Measurements from ENCODE around the gene OPA3. TPM values are rescaled to one million over a fixed set of nuclear protein-coding genes. Genes with fewer than 3 reads are reported as not detected.

Gene OPA3
- total RNA-seq (2021) (10.8 and 15.2 TPM in 2 replicates), Bru-seq, nascent RNA (percentile 63 among the genes with signal in this experiment), BruChase-seq, experiment 1, labeled RNA remaining after a 2-hour chase (percentile 57 among the genes with signal in this experiment), BruChase-seq, experiment 2, labeled RNA remaining after a 6-hour chase (percentile 70 among the genes with signal in this experiment)
- long read RNA-seq, full-length matches to known transcripts, result 3 of 39 reads
- long read RNA-seq, partial matches to known transcripts, result 0 of 39 reads
- long read RNA-seq, other reads (novel, unspliced or antisense), result 36 of 39 reads

- Histone ChIP-seq H3K4me2 (peak within 1 kb of the TSS; percentile 78), H3K4me3 (peak within 1 kb of the TSS; percentile 87), H3K36me3 (ENCODE audit: low read depth) (0 out of 2 replicates have a peak, but pooled peaks cover 5% of the 10 kb centered on the region), H3F3A (ENCODE audit: insufficient read depth, low read depth) (peaks cover 15% of the 10 kb centered on the region; the same call in 1 of the 2 replicates), H3K9me3 (ENCODE audit: insufficient read depth, low read depth) (no peaks in the 10 kb centered on the region), H3K4me1 (replicated peaks; ENCODE audit: insufficient read depth) (peaks cover 16% of the 10 kb centered on the region), H3K27me3 (ENCODE audit: insufficient read depth, low read depth) (no peaks in the 10 kb centered on the region), H4K20me1 (ENCODE audit: insufficient read depth) (no peaks in the 10 kb centered on the region), H3K27ac (peak within 1 kb of the TSS; percentile 80), H3K9me2 (ENCODE audit: insufficient read depth) (no peaks in the 10 kb centered on the region), H3K79me2 (ENCODE audit: low read depth) (peaks cover 35% of the 10 kb centered on the region), H2AFZ (peak within 1 kb of the TSS; percentile 88)
- POLR2A ChIA-PET (ENCODE audit: unreplicated experiment), result interaction anchor here (0.6 to 0.8 kb wide), 7 partner anchors 10 to 1310 kb away, joined by 3 to 12 read pairs (median 6); no protein-coding TSS in a partner anchor
- TF ChIP-seq EZH2 (IDR thresholded peaks at IDR 0.05; ENCODE audit: low read depth) (no peak), CTCF (conservative IDR thresholded peaks at IDR 0.05) (peak; percentile 41; the same call in 1 of the 2 replicates)
- BruUV-seq (replicated peaks), result TSS peak; percentile 96
- CTCF ChIA-PET, result interaction anchor here (0.6 to 1.0 kb wide), 2 partner anchors 57 to 99 kb away, joined by 3 to 5 read pairs; no protein-coding TSS in a partner anchor
- intact Hi-C loops (cut with micrococcal nuclease; ENCODE audit: unreplicated experiment), result loop anchor here (1.0 to 5.0 kb wide), 5 partner anchors 36 to 108 kb away; partner anchors contain the start of gene QPCTL
- DNase-seq, result peak; percentile 97 to 99
Observed at GRCh38 chr19:45584332-45585157, at the start of gene OPA3. TSS of gene OPA3 (minus strand) at chr19:45584802. CDS start at chr19:45584764, 38 bp downstream.

- Histone ChIP-seq H4K20me1 (ENCODE audit: insufficient read depth) (no peaks in the 10 kb centered on the region), H2AFZ (no peak overlapping the region), H3K4me3 (no peak overlapping the region), H3F3A (ENCODE audit: insufficient read depth, low read depth) (peaks cover 48% of the 10 kb centered on the region), H3K9me2 (ENCODE audit: insufficient read depth) (no peaks in the 10 kb centered on the region), H3K36me3 (ENCODE audit: low read depth) (peaks cover 7% of the 10 kb centered on the region; the same call in 1 of the 2 replicates), H3K27ac (peak overlapping the region; percentile 54), H3K79me2 (ENCODE audit: low read depth) (no peaks in the 10 kb centered on the region; the same call in 1 of the 2 replicates), H3K27me3 (ENCODE audit: insufficient read depth, low read depth) (no peaks in the 10 kb centered on the region), H3K4me2 (peak overlapping the region; percentile 37), H3K4me1 (replicated peaks; ENCODE audit: insufficient read depth) (peaks cover 34% of the 10 kb centered on the region), H3K9me3 (ENCODE audit: insufficient read depth, low read depth) (no peaks in the 10 kb centered on the region)
- intact Hi-C loops (cut with micrococcal nuclease; ENCODE audit: unreplicated experiment), result loop anchor here (1.0 kb wide), 1 partner anchor 16 kb away; no protein-coding TSS in a partner anchor
- no TSS peak for BruUV-seq (replicated peaks)
- TF ChIP-seq CTCF (conservative IDR thresholded peaks at IDR 0.05) (no peak), EZH2 (IDR thresholded peaks at IDR 0.05; ENCODE audit: low read depth) (no peak)
- DNase-seq, result peak; percentile 90 to 94
- ChIA-PET CTCF (interaction anchor here (0.7 kb wide), 1 partner anchor 909 kb away, joined by 14 read pairs; no protein-coding TSS in a partner anchor), POLR2A (ENCODE audit: unreplicated experiment) (no interaction called here)
Observed at GRCh38 chr19:45632468-45633196, 48.0 kb upstream of the OPA3 start.

Measured in PC-9 (cell line).